Activated T-helper 17 cell treated with anti-CD3 and anti-CD28 coated beads, Interleukin-2, amount 50 U/mL, for 72 hours (primary cell): Measurements from ENCODE around the gene TBX2. TPM values are rescaled to one million over a fixed set of nuclear protein-coding genes. Genes with fewer than 3 reads are reported as not detected.

Source experiments
- ATAC-seq: fragments of 150-1000 bp; cut with Tn5 transposase; replicated peaks from 2 replicates; pipeline ENCODE4 v1.10.0; 2021; ENCODE audit warnings: mild to moderate bottlenecking, moderate library complexity
- H3K27ac Mint-ChIP-seq: one replicate; pipeline ENCODE4 v1.8.0; 2022; ENCODE audit warnings: mixed read lengths
- H3K27me3 Mint-ChIP-seq: one replicate; pipeline ENCODE4 v1.8.0; 2022; ENCODE audit warnings: mixed read lengths
- H3K36me3 Mint-ChIP-seq: one replicate; pipeline ENCODE4 v1.8.0; 2022; ENCODE audit warnings: low read depth, mild to moderate bottlenecking, mixed read lengths
- H3K4me1 Mint-ChIP-seq: one replicate; pipeline ENCODE4 v1.8.0; 2022; ENCODE audit warnings: mixed read lengths
- H3K4me3 Mint-ChIP-seq: one replicate; pipeline ENCODE4 v1.8.0; 2022; ENCODE audit warnings: mild to moderate bottlenecking, mixed read lengths
- H3K9me3 Mint-ChIP-seq: one replicate; pipeline ENCODE4 v1.8.0; 2022; ENCODE audit warnings: mixed read lengths
- total RNA-seq, 2 donors: library from RNA; stranded (reverse); gene quantifications; one replicate each; pipeline ENCODE4 v1.2.3, GENCODE V29; 2022

Gene TBX2
- total RNA-seq, 2 donors from 2014 or later, result not detected

DNA sequence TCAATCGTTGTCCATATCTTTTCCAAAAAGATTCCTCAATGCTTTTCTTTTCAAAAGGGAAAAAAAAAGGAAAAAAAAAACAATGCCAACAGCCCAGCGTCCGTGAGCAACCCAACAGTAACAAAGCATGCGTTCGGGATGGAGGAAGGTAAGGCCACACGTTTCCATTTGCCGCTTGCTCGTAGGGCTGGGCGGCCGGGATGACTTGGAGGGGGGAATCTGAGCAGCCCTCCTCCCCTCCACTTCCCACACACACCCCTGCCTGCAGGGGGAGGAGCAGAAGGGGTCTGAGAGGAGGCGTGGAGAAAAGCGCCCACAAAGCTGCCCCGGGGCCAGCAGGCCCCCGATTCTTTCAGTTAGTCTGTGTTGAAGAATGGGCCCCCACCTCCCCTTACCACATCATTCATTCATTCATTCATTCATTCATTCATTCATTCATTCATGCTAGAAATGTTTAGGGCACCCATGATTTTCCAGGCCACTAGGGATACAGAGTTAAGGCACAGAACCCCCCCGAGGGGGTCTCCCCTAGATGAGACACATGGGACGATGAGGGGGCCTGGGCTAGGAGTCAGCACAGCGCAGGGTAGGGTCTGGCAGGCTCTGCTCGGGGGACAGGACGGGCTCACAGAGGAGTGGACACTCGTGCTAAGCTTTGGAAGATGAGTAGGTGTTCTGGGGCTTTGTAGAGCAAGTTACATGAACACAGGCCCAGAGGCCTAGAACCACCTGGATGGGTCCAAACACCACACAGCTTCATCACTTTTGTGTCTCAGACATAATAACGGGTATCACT lies 10.9 kb upstream of the TBX2 start:
- ATAC-seq, result no peak
- H3K27me3 Mint-ChIP-seq, result no peaks in the 10 kb centered on the region
- H3K4me1 Mint-ChIP-seq, result peaks cover 3% of the 10 kb centered on the region
- H3K27ac Mint-ChIP-seq, result no peak overlapping the region
- H3K4me3 Mint-ChIP-seq, result no peak overlapping the region
- no peaks in the 10 kb centered on the region for H3K9me3 Mint-ChIP-seq
- no peaks in the 10 kb centered on the region for H3K36me3 Mint-ChIP-seq

DNA sequence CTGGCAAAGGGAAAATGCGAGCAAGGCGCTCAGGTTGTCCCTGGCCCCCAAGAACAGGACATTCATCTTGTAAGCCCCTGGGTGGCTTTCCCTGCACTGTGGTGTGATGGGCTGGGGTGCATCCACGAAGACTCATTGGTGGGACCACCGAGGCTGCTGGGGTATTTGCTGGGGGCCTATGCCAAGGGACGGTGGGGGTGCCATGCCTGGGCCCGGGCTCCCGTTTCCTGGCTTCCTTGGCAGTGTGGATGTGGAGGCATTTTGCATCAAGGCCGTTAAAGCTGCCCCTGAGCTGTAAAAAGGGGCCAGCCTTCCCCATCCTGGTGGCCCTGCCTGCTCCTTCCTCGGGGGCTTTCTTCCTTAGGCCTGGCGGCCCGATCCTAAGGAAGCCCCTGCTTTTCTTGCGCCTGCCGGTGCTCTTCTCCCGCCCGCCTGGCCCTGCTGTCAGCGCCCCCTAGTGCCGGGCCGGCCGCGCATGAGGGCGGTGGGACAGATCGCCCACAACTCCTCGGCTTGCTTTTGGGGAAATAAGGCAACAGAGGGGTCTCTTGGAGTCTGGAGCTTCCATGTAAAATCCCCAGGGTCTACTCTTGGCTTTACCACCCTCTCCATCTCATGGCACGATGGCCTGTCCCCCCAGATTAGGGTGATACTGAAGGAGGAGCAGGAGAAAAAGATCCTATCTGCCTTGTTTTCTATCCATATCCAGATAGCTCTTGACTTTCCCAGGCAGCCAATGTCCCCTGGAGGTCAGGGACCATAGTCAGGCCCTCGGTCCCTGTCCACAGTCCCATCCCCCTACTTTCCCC lies 9.8 kb upstream of the TBX2 start:
- H3K9me3 Mint-ChIP-seq, result no peaks in the 10 kb centered on the region
- H3K4me3 Mint-ChIP-seq, result no peak overlapping the region
- peak; percentile 54 for ATAC-seq
- H3K36me3 Mint-ChIP-seq, result no peaks in the 10 kb centered on the region
- H3K4me1 Mint-ChIP-seq, result peaks cover 3% of the 10 kb centered on the region
- H3K27ac Mint-ChIP-seq, result no peak overlapping the region
- no peaks in the 10 kb centered on the region for H3K27me3 Mint-ChIP-seq

DNA sequence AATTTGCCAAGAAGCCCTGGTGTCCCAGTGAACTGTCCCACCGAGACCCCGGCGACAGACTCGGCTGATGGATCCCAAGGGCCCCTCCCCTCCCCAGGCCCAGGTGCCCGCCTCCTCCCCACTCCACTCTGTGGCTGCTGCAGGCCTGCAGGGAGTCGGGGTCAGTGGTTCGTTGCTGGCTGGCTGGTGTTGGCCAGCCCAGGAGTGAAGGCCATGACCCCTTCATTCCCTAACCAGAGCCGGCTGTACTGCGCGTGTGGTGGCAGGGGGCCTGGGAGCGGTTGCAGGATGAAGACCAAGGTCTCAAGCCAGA lies 9.2 kb upstream of the TBX2 start:
- no peaks in the 10 kb centered on the region for H3K9me3 Mint-ChIP-seq
- no peak overlapping the region for H3K4me3 Mint-ChIP-seq
- H3K27me3 Mint-ChIP-seq, result peaks cover 5% of the 10 kb centered on the region
- no peak for ATAC-seq
- H3K27ac Mint-ChIP-seq, result no peak overlapping the region
- H3K4me1 Mint-ChIP-seq, result peaks cover 3% of the 10 kb centered on the region
- no peaks in the 10 kb centered on the region for H3K36me3 Mint-ChIP-seq

DNA sequence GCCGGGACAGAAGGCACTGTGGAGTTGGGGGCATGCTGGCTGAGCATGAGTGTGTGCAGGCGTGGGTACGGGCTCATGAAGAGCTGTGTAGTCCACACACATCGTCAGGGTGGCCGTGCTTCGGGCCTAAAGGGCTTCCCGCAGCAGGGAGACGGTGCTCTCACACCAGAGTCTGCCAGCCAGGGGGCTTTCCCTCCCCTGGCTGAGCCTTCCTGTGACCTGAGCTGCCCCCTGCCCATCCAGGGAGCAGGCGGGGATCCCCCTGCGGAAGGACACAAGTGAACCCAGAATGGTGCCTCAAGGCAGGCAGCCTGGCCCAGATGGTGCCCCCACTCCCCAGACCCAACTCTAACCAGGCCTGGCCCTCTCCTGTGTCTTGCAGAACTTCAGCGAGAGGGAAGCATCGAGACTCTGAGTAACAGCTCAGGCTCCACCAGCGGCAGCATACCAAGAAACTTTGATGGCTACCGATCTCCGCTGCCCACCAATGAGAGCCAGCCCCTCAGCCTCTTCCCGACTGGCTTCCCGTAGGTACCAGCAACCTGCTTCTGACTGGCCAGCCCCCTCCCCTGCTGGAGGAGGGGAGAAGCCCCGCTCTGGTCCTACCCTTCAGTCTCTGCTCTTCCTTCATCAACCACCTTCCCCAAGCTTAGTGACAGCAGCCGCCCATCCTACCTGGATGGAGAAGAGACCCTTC lies 7.9 kb upstream of the TBX2 start:
- H3K36me3 Mint-ChIP-seq, result no peaks in the 10 kb centered on the region
- H3K4me3 Mint-ChIP-seq, result no peak overlapping the region
- H3K4me1 Mint-ChIP-seq, result peaks cover 3% of the 10 kb centered on the region
- H3K9me3 Mint-ChIP-seq, result no peaks in the 10 kb centered on the region
- no peak overlapping the region for H3K27ac Mint-ChIP-seq
- H3K27me3 Mint-ChIP-seq, result peaks cover 11% of the 10 kb centered on the region
- ATAC-seq, result no peak

DNA sequence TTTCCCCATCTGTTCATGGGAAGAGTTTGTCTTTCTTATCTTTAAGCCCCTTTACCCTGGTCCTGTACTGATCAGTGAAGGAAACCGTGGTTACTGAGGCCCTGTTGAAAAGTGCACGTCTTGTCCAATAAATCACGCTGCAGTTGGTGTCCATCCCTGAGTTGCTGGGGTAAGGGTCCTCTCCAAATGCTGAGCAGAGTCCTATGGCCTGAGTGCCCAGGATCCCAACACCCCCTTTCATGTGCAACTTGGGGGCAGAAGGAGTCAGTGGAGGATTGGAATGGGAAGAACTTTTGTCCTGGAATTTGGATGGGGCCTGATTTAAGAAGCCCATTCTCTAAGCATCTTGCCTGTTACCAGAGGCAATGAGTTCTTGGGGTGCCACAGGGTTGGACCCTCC lies 7.0 kb upstream of the TBX2 start:
- Mint-ChIP-seq H3K36me3 (no peaks in the 10 kb centered on the region), H3K4me1 (peaks cover 3% of the 10 kb centered on the region), H3K9me3 (no peaks in the 10 kb centered on the region), H3K27me3 (peaks cover 11% of the 10 kb centered on the region), H3K27ac (no peak overlapping the region), H3K4me3 (no peak overlapping the region)
- no peak for ATAC-seq

DNA sequence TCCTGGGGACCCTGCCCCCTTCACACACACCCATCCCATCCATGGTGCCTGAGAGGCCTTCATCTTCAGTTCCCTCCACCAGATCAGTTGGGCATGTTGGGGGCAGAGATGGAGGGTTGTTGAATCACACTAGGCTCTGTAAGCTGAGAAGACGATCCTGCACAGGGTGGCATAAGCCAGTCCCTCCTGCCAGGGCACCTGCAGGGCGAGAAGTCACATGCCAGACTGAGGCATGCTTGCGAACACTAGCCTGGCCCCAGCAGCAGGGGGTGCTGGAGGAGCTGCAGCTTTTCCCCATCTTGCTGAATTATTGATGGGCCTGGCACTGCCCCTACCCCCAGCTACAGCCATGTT lies 6.1 kb upstream of the TBX2 start:
- no peak for ATAC-seq
- Mint-ChIP-seq H3K9me3 (no peaks in the 10 kb centered on the region), H3K27me3 (peaks cover 19% of the 10 kb centered on the region), H3K4me3 (no peak overlapping the region), H3K4me1 (peaks cover 5% of the 10 kb centered on the region), H3K36me3 (peaks cover 4% of the 10 kb centered on the region), H3K27ac (no peak overlapping the region)

DNA sequence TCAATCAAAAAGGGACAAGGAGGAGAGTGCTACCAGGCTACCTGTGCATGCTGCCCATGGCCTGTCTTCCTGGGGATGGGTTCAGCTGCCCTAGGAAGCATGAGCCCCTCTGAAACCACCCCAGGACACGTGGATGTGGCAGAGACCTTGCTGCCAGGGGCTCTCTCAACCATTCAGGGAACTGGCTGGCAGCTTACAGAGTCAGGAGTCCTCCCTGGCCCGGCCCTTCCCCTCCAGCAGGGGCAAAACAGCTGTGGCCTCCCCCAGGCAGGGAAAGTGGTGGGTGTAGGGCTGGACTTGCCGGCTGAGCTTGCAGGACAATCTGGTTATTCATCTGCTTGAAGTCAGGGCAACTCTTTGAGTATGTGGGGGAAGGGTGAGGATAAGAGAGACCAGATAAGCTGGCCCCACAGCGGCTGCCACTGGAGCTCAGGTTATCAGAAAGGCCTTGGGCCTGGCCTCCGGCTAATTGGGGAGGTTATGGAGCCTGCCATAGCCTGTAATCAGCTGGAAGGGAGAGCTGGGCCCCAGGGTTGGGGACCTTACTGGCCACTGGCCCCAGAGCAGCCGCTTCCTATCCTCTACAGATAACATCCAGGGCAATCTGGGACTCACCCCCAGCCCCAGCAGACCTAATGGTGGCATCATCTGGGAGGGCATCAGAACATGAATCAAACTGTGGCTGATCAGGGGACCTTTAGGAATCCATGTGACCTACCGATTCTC lies 5.6 kb upstream of the TBX2 start:
- H3K4me1 Mint-ChIP-seq, result peaks cover 7% of the 10 kb centered on the region
- no peak overlapping the region for H3K4me3 Mint-ChIP-seq
- H3K27ac Mint-ChIP-seq, result no peak overlapping the region
- H3K9me3 Mint-ChIP-seq, result no peaks in the 10 kb centered on the region
- ATAC-seq, result no peak
- peaks cover 22% of the 10 kb centered on the region for H3K27me3 Mint-ChIP-seq
- H3K36me3 Mint-ChIP-seq, result peaks cover 6% of the 10 kb centered on the region

DNA sequence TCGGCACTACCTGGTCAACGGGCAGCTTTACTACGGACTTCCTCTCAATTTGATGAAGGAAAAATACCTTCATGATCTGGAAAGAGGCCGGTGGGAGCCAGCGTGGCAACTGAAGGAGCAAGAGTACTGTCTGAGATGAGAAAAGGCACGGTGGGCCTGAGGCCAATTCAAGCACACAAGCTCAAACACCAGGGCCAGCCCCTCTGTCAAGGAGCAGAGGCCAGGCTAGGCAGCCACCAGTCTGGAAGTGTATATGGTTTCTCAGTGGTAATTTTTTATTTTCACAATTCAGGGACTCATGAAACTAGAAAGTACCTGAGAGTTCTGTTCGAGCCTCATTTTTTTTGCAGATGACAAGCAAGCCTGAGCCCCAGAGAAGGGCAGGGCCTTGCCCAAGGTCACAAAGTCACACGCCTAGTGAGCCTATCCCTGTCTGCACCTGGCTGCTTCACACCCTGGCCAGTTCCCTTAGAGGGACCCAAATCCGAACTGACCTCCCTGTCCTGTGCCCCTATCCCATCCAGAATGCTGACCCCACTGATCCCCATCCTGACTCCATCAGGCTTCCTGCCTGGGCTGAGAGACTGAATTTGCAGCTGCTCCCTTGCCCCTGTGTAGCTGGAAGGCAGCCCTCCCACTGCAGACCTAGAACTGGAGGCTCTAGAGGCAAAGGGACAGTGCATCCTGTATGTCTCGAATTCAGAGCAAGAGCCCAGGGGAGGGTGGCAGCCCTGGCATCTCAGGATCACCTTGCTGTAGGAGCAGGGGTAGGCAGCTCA lies 4.8 kb upstream of the TBX2 start:
- Mint-ChIP-seq H3K27ac (no peak overlapping the region), H3K4me3 (no peak overlapping the region), H3K36me3 (peaks cover 6% of the 10 kb centered on the region), H3K9me3 (no peaks in the 10 kb centered on the region), H3K4me1 (peaks cover 4% of the 10 kb centered on the region), H3K27me3 (peaks cover 22% of the 10 kb centered on the region)
- no peak for ATAC-seq

DNA sequence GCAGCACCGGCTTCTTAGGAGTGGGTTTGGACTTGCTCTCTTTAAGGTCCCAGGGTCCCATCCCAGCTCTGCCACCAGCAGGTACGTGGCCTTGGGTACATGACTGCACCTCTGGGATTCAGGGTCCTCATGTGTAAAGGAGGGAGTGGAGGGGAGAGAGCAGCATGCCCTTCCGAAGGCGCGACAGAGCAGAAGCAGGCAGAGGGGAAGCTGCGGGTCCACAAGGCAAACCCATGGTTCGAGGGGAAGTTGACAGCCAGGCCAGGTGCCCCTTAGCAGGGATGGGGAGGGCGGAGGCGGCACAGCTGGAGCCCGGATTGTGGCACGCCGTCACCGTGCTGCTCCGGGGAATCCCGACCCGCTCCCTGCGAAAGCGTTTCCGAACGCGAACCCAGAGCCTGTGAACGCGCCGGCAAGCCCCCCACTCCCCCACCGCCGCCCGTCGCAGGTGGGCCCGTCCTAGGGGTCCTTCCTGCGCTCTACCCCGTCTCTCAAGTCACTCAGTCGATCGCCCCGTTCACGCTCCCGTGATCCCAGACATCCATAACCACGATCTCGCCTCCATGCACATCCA lies 4.1 kb upstream of the TBX2 start:
- Mint-ChIP-seq H3K36me3 (peaks cover 6% of the 10 kb centered on the region), H3K27ac (no peak overlapping the region), H3K4me3 (no peak overlapping the region), H3K27me3 (peaks cover 22% of the 10 kb centered on the region), H3K9me3 (no peaks in the 10 kb centered on the region), H3K4me1 (peaks cover 4% of the 10 kb centered on the region)
- no peak for ATAC-seq

DNA sequence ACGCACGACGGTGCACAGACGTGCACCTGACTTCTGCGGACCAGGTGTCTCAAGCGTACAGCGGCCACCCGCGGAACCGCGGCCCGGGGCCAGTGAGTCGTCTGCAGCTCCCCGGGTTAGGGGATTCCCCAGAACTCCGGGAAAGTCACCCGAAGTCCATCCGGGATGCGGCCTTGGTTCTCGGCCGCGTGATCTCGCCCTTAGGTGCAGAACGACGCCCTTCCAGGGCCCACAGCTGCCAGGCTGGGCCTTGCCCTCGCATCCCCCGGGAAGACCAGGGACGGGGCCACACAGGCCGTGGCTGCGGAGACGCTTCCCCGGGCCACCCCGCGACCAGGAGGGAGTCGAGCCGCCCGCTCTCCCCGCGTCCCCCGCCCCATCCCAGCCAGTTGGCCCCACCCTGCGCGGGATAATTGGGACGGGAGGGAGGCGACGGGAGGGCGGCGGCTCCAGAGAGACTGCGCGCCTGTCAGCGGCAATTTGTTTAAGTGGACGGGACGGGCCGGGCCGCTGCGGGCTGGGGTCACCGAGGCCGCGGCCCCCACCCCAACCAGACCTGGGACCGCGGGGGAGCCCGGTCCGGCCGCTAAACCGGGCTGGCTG lies 3.6 kb upstream of the TBX2 start:
- H3K4me3 Mint-ChIP-seq, result no peak overlapping the region
- H3K27ac Mint-ChIP-seq, result no peak overlapping the region
- ATAC-seq, result no peak
- peaks cover 4% of the 10 kb centered on the region for H3K4me1 Mint-ChIP-seq
- peaks cover 22% of the 10 kb centered on the region for H3K27me3 Mint-ChIP-seq
- peaks cover 6% of the 10 kb centered on the region for H3K36me3 Mint-ChIP-seq
- no peaks in the 10 kb centered on the region for H3K9me3 Mint-ChIP-seq

DNA sequence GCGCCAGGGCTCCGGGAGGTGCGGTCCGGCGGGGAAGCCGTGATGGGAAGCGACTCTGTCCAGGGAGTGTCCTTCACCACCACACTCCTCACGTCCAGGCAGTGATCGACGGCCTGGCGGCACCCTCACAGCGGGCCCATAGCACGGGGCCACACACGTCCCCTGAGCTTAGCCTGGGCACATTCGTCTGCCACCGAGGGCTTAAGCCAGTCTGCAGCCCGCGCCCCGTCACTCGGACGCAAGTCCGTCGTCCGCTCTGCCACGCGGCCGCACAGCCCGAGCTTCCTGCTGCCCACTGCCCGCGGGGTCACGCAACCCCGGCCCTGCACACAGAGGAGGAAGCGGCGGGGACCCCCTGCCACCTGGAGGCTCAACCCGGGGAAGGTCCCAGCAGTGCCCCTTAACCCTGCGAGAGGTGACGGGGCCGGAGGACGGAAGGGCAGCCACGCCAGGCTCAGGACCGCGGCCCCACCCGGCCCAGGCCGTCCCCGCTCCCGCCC lies 3.0 kb upstream of the TBX2 start:
- peaks cover 27% of the 10 kb centered on the region for H3K27me3 Mint-ChIP-seq
- peaks cover 6% of the 10 kb centered on the region for H3K36me3 Mint-ChIP-seq
- H3K4me1 Mint-ChIP-seq, result peaks cover 4% of the 10 kb centered on the region
- ATAC-seq, result no peak
- H3K4me3 Mint-ChIP-seq, result no peak overlapping the region
- H3K9me3 Mint-ChIP-seq, result no peaks in the 10 kb centered on the region
- H3K27ac Mint-ChIP-seq, result no peak overlapping the region

DNA sequence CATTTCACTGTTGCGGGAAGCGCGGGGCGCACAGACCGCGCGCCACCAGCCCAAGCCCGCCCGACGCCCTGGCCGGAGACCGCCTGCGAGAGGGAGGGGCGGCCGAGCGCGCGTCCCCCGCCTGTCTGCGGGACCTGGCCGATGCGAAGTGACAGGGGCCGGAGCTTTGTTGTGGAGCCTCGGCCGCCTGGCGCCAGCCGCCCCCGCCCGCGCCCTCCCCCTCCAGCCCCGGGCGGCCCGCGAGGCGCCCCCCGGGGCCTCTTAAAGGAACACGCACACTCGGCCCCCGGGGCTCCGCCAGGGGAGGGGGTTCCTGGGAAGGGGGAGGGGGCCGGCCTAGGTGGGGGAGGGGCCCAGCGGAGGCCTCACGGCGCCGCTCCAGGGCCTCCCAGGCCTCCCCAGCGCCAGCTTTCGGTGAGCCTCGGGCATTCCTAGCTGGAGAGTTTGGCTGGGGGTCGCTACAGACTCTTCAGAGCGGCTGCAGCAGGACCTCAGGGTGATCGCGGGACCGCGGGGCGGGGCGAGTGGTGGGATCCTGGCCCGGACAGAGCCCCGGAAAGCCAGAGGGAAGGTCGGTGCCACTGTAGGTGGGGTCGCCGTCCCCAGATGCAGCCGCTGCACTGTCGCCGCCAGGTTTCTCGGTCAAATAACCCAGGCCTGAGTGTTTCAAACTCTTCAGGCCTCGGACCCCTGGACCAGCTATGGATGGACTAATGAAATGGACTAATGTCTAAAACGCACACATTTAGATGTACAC lies 2.4 kb upstream of the TBX2 start:
- Mint-ChIP-seq H3K9me3 (no peaks in the 10 kb centered on the region), H3K27me3 (peaks cover 28% of the 10 kb centered on the region), H3K4me1 (peaks cover 4% of the 10 kb centered on the region), H3K27ac (no peak overlapping the region), H3K4me3 (peak overlapping the region; percentile 45), H3K36me3 (peaks cover 7% of the 10 kb centered on the region)
- no peak for ATAC-seq
